Calu3 (cell line): ENCODE results near the gene PSTPIP1. TPM values are rescaled to one million over a fixed set of nuclear protein-coding genes. Genes with fewer than 3 reads are reported as not detected.

ENCODE experiments used
- BruUV-seq: library from RNA; stranded (reverse); fragments of 400-500 nt; replicated peaks from 2 replicates; lab custom pipeline; 2021; lab: Mats Ljungman, UMichigan
- CTCF ChIA-PET: fragments of 300-600 bp; sonication (Branson Sonifier 250); formaldehyde crosslinking; loops from one replicate; lab custom pipeline; 2022; ENCODE audit warnings: antibody characterized with exemption; lab: Charles Lee
- DNase-seq: peaks from one replicate; pipeline ENCODE4 v3.0.0; 2022
- H3K27ac Mint-ChIP-seq: one replicate; pipeline ENCODE4 v1.8.0; 2022; ENCODE audit warnings: mixed read lengths; ENCODE audit not compliant: unreplicated experiment
- H3K27me3 Mint-ChIP-seq: one replicate; pipeline ENCODE4 v1.8.0; 2022; ENCODE audit warnings: mixed read lengths; ENCODE audit not compliant: unreplicated experiment
- H3K36me3 Mint-ChIP-seq: one replicate; pipeline ENCODE4 v1.8.0; 2022; ENCODE audit warnings: mild to moderate bottlenecking, moderate library complexity, mixed read lengths; ENCODE audit not compliant: insufficient read depth, unreplicated experiment
- H3K4me1 Mint-ChIP-seq: one replicate; pipeline ENCODE4 v1.8.0; 2022; ENCODE audit warnings: mild to moderate bottlenecking, low read depth, mixed read lengths; ENCODE audit not compliant: unreplicated experiment
- H3K4me3 Mint-ChIP-seq: one replicate; pipeline ENCODE4 v1.8.0; 2022; ENCODE audit warnings: mild to moderate bottlenecking, low read depth, moderate library complexity, mixed read lengths; ENCODE audit not compliant: unreplicated experiment
- H3K9me3 Mint-ChIP-seq: one replicate; pipeline ENCODE4 v1.8.0; 2022; ENCODE audit warnings: low read depth, mixed read lengths; ENCODE audit not compliant: unreplicated experiment
- CTCF ChIP-seq: fragments of 200-600 bp; IDR thresholded peaks from one replicate; pipeline ENCODE4 v1.8.0; 2022; ENCODE audit warnings: antibody characterized with exemption; ENCODE audit not compliant: unreplicated experiment
- intact Hi-C: fragments of 100-400 bp; cut with micrococcal nuclease; formaldehyde crosslinking; loops from one replicate; pipeline ENCODE4 v1.10.0; 2022; ENCODE audit not compliant: unreplicated experiment
- total RNA-seq: library from RNA; stranded (reverse); gene quantifications from 2 replicates; pipeline ENCODE4 v1.2.3, GENCODE V29; 2022

PSTPIP1 gene
- total RNA-seq, 1 experiment from 2014 or later = not detected

DNA sequence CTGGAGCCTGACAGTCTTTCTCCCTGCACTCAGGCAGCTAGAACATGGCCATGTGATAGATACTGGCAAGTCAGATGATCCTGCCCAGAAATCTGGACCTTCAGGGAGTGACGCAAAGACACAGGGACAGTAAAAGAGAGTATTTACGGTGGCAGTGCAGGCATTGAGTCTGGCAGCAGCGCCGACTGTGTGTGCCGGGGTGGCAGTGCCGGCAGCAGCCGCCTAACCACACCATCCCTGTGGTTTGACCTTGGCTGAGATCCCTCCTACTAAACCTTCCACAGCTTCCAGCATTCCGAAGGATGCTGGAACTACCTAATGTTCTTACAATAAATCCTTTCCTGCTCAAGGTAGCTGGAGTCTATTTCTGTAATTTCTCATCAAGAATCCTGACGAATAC is 80.6 kb downstream of the PSTPIP1 start:
- Mint-ChIP-seq H3K27me3 (peaks cover 43% of the 10 kb centered on the region), H3K36me3 (peaks cover 14% of the 10 kb centered on the region), H3K9me3 (no peaks in the 10 kb centered on the region), H3K4me1 (peaks cover 22% of the 10 kb centered on the region), H3K4me3 (no peak overlapping the region), H3K27ac (no peak overlapping the region)
- no TSS peak for BruUV-seq
- CTCF ChIA-PET = interaction anchor here (0.6 kb wide), 1 partner anchor 132 kb away, joined by 7 read pairs; no protein-coding TSS in a partner anchor
- peak; percentile 66 for DNase-seq
- intact Hi-C loops = no loop called here
- TF ChIP-seq CTCF = no peak

GRCh38 chr15:77076323-77076915 is 81.5 kb downstream of the PSTPIP1 start:
- CTCF ChIA-PET = interaction anchor here (0.6 kb wide), 1 partner anchor 780 kb away, joined by 5 read pairs; no protein-coding TSS in a partner anchor
- H3K4me1 Mint-ChIP-seq = peaks cover 17% of the 10 kb centered on the region

DNA sequence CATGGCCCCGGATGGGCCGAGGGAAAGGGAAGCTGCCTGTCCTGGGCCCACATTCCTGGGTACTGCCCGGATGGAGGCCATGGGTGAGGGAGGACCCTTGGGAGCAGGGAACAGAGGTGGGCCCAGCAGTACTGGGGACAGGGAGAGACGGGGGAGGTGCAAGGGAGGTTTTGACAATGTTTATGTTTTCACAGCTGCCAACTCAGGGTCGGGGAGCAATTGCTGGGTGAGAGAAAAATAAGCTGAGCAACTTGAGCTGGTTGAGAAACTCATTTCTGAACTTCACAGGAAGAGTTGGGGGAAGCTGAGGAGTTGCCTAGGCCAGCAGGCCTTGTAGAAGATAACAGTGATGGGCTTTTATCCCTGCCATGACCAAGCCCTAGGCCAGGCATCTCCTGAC is 87.0 kb downstream of the PSTPIP1 start:
- intact Hi-C loops = no loop called here
- no peak for DNase-seq
- Mint-ChIP-seq H3K4me1 (peaks cover 20% of the 10 kb centered on the region), H3K27ac (no peak overlapping the region), H3K36me3 (peaks cover 13% of the 10 kb centered on the region), H3K9me3 (no peaks in the 10 kb centered on the region), H3K27me3 (no peaks in the 10 kb centered on the region), H3K4me3 (no peak overlapping the region)
- CTCF ChIA-PET = interaction anchor here (0.6 kb wide), 1 partner anchor 38 kb away, joined by 3 read pairs; no protein-coding TSS in a partner anchor
- no TSS peak for BruUV-seq
- no peak for TF ChIP-seq CTCF

More at GRCh38 chr15:77076323-77076915, 81.5 kb downstream of the PSTPIP1 start:
- Mint-ChIP-seq H3K27me3 (peaks cover 43% of the 10 kb centered on the region), H3K9me3 (no peaks in the 10 kb centered on the region), H3K36me3 (peaks cover 8% of the 10 kb centered on the region), H3K27ac (no peak overlapping the region), H3K4me3 (no peak overlapping the region)
- no peak for DNase-seq
- BruUV-seq = no TSS peak
- TF ChIP-seq CTCF = no peak
- intact Hi-C loops = no loop called here

- TF ChIP-seq CTCF = no peak
These were observed 88.6 kb downstream of the PSTPIP1 start for GRCh38 chr15:77083381-77084160.

More at GRCh38 chr15:77083381-77084160, 88.6 kb downstream of the PSTPIP1 start:
- peaks cover 20% of the 10 kb centered on the region for H3K4me1 Mint-ChIP-seq
- H3K27me3 Mint-ChIP-seq = no peaks in the 10 kb centered on the region
- BruUV-seq = no TSS peak
- intact Hi-C loops = no loop called here
- H3K4me3 Mint-ChIP-seq = peak overlapping the region; percentile 58
- H3K9me3 Mint-ChIP-seq = no peaks in the 10 kb centered on the region
- H3K36me3 Mint-ChIP-seq = peaks cover 13% of the 10 kb centered on the region
- H3K27ac Mint-ChIP-seq = peak overlapping the region; percentile 43
- CTCF ChIA-PET = no interaction called here
- peak; percentile 78 for DNase-seq
